Cardiac ventricle fibroblast (primary cell): ENCODE measurements around the gene KLHL40. TPM values are rescaled to one million over a fixed set of nuclear protein-coding genes. Genes with fewer than 3 reads are reported as not detected.

Experiments used
- total RNA-seq: library from RNA; depleted of rRNA; stranded (reverse); fragments of >200 nt; gene quantifications from 2 replicates; pipeline ENCODE4 v1.2.3, GENCODE V29; 2015

KLHL40 gene
- total RNA-seq, result not detected in 2 replicates

GRCh38 chr3:42685363-42685881 lies at the start of gene KLHL40:
Gene KLHL40, plus strand, starts transcription at chr3:42685537. Its CDS starts 82 bp downstream, at chr3:42685619.

GRCh38 chr3:42653560-42654330 lies 31.6 kb upstream of the KLHL40 start, which contains the start of gene ZBTB47:
Gene ZBTB47, plus strand, starts transcription at chr3:42653697. Its CDS starts 4,659 bp downstream, at chr3:42658356.

GRCh38 chr3:42702066-42702951 lies 17.0 kb downstream of the KLHL40 start, which contains the start of gene HHATL:
Gene HHATL, minus strand, starts transcription at chr3:42702798. Its CDS starts 1,972 bp downstream, at chr3:42700826.

Other genes with a start within 250 kb of the KLHL40 start
- 0.31 TPM in 1 of 2 replicates, not detected in the other for gene VIPR1, start 182.9 kb upstream of the KLHL40 start, total RNA-seq
- 44.5 and 66.8 TPM in 2 replicates for gene SEC22C, start 103.6 kb upstream of the KLHL40 start, total RNA-seq
- 22.1 and 22.9 TPM in 2 replicates for gene SS18L2, start 94.7 kb upstream of the KLHL40 start, total RNA-seq
- 22.7 and 26.0 TPM in 2 replicates for gene NKTR, start 84.9 kb upstream of the KLHL40 start, total RNA-seq
- gene ZBTB47, start 31.8 kb upstream of the KLHL40 start, total RNA-seq, result 20.2 and 27.4 TPM in 2 replicates
- gene HHATL, start 17.3 kb downstream of the KLHL40 start, total RNA-seq, result not detected in 2 replicates
- 1.4 and 2.0 TPM in 2 replicates for gene CCDC13, start 87.7 kb downstream of the KLHL40 start, total RNA-seq
- 72.4 and 82.8 TPM in 2 replicates for gene HIGD1A, start 119.0 kb downstream of the KLHL40 start, total RNA-seq
- gene ACKR2, start 123.9 kb downstream of the KLHL40 start, total RNA-seq, result 0.39 and 1.00 TPM in 2 replicates
- not detected in 2 replicates for gene CYP8B1, start 190.3 kb downstream of the KLHL40 start, total RNA-seq
- gene ZNF662, start 220.6 kb downstream of the KLHL40 start, total RNA-seq, result 1.1 and 1.4 TPM in 2 replicates